Type B pancreatic cell (in vitro differentiated cells): Measurements from ENCODE around the gene GRIK2. TPM values are rescaled to one million over a fixed set of nuclear protein-coding genes. Genes with fewer than 3 reads are reported as not detected.

Source experiments
- DNase-seq: peaks from one replicate; pipeline ENCODE4 v3.0.0; 2021; ENCODE audit warnings: mixed read lengths; ENCODE audit not compliant: unreplicated experiment; ENCODE audit errors: extremely low spot score
- H3K27ac Mint-ChIP-seq: 2 replicates; pipeline ENCODE4 v1.8.0; 2021; ENCODE audit warnings: mild to moderate bottlenecking, mixed read lengths
- H3K27me3 Mint-ChIP-seq: 2 replicates; pipeline ENCODE4 v1.8.0; 2021; ENCODE audit warnings: mixed read lengths
- H3K36me3 Mint-ChIP-seq: 2 replicates; pipeline ENCODE4 v1.8.0; 2021; ENCODE audit warnings: mixed read lengths
- H3K4me1 Mint-ChIP-seq: one replicate; pipeline ENCODE4 v1.8.0; 2021; ENCODE audit warnings: mixed read lengths; ENCODE audit not compliant: unreplicated experiment
- H3K4me3 Mint-ChIP-seq: 2 replicates; pipeline ENCODE4 v1.8.0; 2021; ENCODE audit warnings: mild to moderate bottlenecking, mixed read lengths
- H3K9me3 Mint-ChIP-seq: 2 replicates; pipeline ENCODE4 v1.8.0; 2021; ENCODE audit warnings: mixed read lengths
- CTCF ChIP-seq: fragments of 200-600 bp; sonication (generic); conservative IDR thresholded peaks from 2 replicates; pipeline ENCODE4 v1.5.0; 2021; ENCODE audit warnings: antibody characterized with exemption, mild to moderate bottlenecking
- total RNA-seq: library from RNA; stranded (reverse); gene quantifications from 2 replicates; pipeline ENCODE4 v1.2.1, GENCODE V29; 2021; ENCODE audit warnings: low replicate concordance

GRIK2 gene
- total RNA-seq, 1 donor from 2014 or later, result 4.8 TPM

DNA sequence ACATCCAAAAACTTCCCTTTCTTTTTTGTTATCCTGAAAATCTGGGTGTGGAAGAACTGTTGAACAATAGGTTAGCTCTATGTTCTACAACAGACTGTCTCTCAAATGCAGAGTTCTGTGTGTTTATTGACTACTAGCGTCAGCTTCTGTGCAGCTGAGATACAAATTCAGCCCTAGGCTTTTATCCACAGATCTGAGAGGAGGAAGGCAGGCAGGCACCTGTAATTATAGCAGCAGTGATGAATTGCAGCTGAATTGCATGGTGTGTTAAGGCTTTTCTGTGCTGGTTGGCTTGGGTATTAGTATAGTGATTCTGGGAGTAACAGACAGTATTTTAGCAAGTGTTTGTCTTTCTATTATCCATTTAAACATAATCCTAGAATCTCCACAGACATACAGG, 24.4 kb downstream of the GRIK2 start:
- Mint-ChIP-seq H3K4me1 (no peaks in the 10 kb centered on the region), H3K27me3 (peaks cover 4% of the 10 kb centered on the region), H3K36me3 (no peaks in the 10 kb centered on the region), H3K9me3 (no peaks in the 10 kb centered on the region), H3K4me3 (no peak overlapping the region), H3K27ac (no peak overlapping the region)
- no peak for TF ChIP-seq CTCF
- no peak for DNase-seq

DNA sequence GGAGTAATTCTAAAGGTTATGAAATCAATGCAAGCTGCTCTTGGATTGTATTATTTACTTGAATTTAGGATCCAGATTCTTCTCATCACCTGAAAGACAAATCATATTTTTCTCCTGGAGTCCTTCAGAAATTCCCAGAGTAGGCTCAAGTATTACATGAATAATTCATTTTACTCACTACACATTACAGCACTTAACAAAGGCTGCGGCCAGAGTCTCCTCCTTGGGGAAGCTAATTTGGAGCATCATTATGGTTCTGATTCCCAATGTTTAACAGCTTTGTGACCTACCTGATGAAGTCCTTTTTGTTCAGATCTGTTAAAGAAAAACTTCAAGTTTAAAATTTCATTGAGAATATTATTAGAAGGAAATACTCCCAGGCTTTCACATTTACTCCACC, 28.7 kb downstream of the GRIK2 start:
- Mint-ChIP-seq H3K9me3 (no peaks in the 10 kb centered on the region), H3K27ac (no peak overlapping the region), H3K36me3 (no peaks in the 10 kb centered on the region), H3K4me3 (no peak overlapping the region), H3K27me3 (peaks cover 4% of the 10 kb centered on the region), H3K4me1 (no peaks in the 10 kb centered on the region)
- no peak for TF ChIP-seq CTCF
- DNase-seq, result no peak

DNA sequence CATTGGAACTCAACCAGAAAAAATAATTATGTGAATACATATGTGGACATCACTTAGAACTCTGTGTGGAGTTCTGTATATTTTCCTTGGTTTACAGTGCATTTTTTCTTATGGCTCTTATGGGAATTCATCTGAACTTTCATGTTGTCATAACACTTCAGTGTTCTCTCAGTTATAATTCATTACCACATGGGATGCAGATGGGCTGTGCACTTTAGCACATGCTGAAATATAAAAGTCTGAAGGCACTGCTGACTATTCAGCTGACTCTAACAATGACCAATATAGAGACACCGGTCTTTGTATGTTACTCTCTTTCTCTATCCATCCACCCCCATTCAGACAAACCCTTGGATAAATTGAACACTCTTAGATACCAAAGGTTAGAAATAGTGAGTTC, 29.3 kb downstream of the GRIK2 start:
- DNase-seq, result no peak
- no peak for TF ChIP-seq CTCF
- no peak overlapping the region for H3K4me3 Mint-ChIP-seq
- H3K9me3 Mint-ChIP-seq, result no peaks in the 10 kb centered on the region
- peaks cover 3% of the 10 kb centered on the region for H3K27me3 Mint-ChIP-seq
- H3K4me1 Mint-ChIP-seq, result no peaks in the 10 kb centered on the region
- no peaks in the 10 kb centered on the region for H3K36me3 Mint-ChIP-seq
- H3K27ac Mint-ChIP-seq, result no peak overlapping the region

DNA sequence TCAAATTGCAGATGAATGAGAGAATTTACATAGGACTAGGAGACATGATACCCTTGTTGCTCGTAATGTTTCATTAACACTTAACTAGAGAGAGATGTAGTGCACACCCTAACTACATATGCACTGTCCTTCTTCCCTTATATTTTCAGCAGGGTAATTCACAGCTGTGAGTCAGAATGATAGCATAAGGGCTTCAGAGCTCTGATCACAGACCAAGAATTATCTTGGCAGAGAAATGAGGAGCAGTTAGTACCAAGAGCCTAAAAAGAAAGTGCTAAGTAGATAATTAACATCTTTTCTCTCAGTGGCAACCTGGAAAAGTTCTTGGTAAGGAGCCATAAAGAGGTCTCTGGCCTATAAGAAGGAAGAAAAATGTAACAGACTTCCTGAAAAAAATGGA, 35.8 kb downstream of the GRIK2 start:
- no peak for TF ChIP-seq CTCF
- Mint-ChIP-seq H3K4me3 (no peak overlapping the region), H3K4me1 (no peaks in the 10 kb centered on the region), H3K36me3 (no peaks in the 10 kb centered on the region), H3K9me3 (no peaks in the 10 kb centered on the region), H3K27me3 (no peaks in the 10 kb centered on the region), H3K27ac (no peak overlapping the region)
- no peak for DNase-seq

DNA sequence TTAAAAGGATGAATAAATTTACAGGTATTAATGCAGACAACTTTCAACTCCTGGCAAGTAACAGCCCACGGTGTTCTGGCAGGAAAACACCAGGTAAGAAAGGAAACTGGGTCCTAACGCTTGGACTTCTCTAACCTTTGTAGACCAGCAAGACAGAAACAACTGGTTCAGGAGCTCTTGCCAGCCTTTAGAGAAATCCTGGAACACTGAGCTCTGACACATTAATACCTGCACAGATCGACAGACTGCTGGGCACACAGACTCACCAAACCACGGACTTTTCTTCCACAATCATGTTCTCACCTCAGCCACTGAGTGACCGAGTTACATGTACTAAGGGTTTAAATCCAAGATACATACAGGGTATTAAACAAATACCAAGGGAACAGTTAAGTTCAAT, 36.3 kb downstream of the GRIK2 start:
- no peaks in the 10 kb centered on the region for H3K9me3 Mint-ChIP-seq

More for the DNA sequence above, 36.3 kb downstream of the GRIK2 start:
- no peaks in the 10 kb centered on the region for H3K36me3 Mint-ChIP-seq
- no peak overlapping the region for H3K4me3 Mint-ChIP-seq
- TF ChIP-seq CTCF, result no peak
- DNase-seq, result no peak
- H3K4me1 Mint-ChIP-seq, result no peaks in the 10 kb centered on the region
- no peak overlapping the region for H3K27ac Mint-ChIP-seq
- H3K27me3 Mint-ChIP-seq, result no peaks in the 10 kb centered on the region
